GM13977 (cell line): ENCODE measurements around the gene RBM22.

ENCODE experiments used
- DNase-seq: peaks from one replicate; pipeline ENCODE4 v3.0.0; 2012; ENCODE audit warnings: low spot score
- CTCF ChIP-seq: IDR thresholded peaks from 2 replicates; pipeline ENCODE4 v1.5.1; 2012; ENCODE audit warnings: mild to moderate bottlenecking, control low read depth; ENCODE audit not compliant: insufficient read depth; ENCODE audit errors: extremely low read depth, missing control alignments
- in situ Hi-C: fragments of 300-500 bp; cut with MboI; formaldehyde crosslinking; loops from one replicate; pipeline ENCODE4 v1.12.0; 2022; ENCODE audit warnings: low sequenced_read_pairs, low pct_unique_long_range_greater_than_20kb, mixed read lengths, inconsistent platforms; ENCODE audit not compliant: unreplicated experiment

Gene RBM22

GRCh38 chr5:150700246-150700593 lies 642 bp downstream of the RBM22 start:
- TF ChIP-seq CTCF: no peak
- DNase-seq: no peak
- in situ Hi-C loops: no loop called here

GRCh38 chr5:150694612-150695011 lies 6.2 kb downstream of the RBM22 start:
- no peak for TF ChIP-seq CTCF
- in situ Hi-C loops: no loop called here
- no peak for DNase-seq

GRCh38 chr5:150692276-150692675 lies 8.6 kb downstream of the RBM22 start:
- in situ Hi-C loops: no loop called here
- DNase-seq: no peak
- no peak for TF ChIP-seq CTCF

GRCh38 chr5:150690760-150691159 lies 10.1 kb downstream of the RBM22 start:
- in situ Hi-C loops: no loop called here
- no peak for TF ChIP-seq CTCF
- DNase-seq: no peak

- no peak for TF ChIP-seq CTCF
- in situ Hi-C loops: no loop called here
- DNase-seq: no peak
These were observed 11.7 kb downstream of the RBM22 start for GRCh38 chr5:150689120-150689519.

- in situ Hi-C loops: no loop called here
- no peak for TF ChIP-seq CTCF
- DNase-seq: no peak
These were observed 24.3 kb downstream of the RBM22 start for GRCh38 chr5:150676578-150676977.

- in situ Hi-C loops: no loop called here
- TF ChIP-seq CTCF: no peak
- no peak for DNase-seq
These were observed 25.8 kb downstream of the RBM22 start for GRCh38 chr5:150675069-150675468.
